ENCODE measurements around the gene AEBP1. TPM values are rescaled to one million over a fixed set of nuclear protein-coding genes. Genes with fewer than 3 reads are reported as not detected.

The AEBP1 gene
- total RNA-seq, 1 donor from 2014 or later: 56.3 TPM

DNA sequence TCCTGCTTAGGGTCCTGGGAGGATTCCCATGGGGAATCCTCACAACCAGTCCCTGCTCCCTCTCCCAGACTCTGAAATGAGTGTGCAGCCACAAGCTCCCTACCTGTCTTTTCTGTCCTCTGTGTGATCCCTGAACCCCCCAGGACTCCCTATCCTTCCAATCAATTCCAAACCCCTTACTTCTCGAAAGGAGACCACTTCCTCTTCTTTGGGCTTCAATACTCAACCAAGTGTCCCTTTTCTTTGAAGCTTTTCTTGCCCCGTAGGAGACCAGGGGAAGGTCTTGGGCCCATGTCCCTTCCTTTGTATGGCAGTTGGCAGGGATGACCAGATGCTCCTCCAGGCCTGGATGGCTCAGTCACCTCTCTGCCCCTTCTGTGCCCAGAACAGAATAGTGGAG, 1.7 kb downstream of the AEBP1 start:
- no peak for DNase-seq

DNA sequence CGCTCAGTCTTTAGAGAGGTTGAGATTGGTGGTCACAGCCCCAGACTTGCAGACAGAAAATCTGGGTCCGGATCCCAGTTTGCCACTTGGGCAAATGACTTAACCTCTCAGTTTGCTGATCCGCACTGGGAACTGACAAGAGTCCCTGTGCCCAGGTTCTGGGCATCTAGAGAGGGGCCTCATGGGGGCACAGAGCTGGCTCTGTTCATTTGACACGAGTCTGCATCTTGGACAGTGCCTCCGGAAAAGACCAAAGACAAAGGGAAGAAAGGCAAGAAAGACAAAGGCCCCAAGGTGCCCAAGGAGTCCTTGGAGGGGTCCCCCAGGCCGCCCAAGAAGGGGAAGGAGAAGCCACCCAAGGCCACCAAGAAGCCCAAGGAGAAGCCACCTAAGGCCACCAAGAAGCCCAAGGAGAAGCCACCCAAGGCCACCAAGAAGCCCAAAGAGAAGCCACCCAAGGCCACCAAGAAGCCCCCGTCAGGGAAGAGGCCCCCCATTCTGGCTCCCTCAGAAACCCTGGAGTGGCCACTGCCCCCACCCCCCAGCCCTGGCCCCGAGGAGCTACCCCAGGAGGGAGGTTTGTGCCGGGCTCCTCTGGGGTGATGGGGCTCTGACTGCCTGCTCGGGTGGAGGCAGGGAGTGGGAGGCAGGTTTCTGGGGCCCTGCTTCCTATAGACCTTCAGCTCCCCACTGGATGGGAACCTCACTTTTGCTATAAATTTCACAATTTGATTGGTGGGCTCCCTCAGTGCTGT, 2.3 kb downstream of the AEBP1 start:
- DNase-seq: no peak

DNA sequence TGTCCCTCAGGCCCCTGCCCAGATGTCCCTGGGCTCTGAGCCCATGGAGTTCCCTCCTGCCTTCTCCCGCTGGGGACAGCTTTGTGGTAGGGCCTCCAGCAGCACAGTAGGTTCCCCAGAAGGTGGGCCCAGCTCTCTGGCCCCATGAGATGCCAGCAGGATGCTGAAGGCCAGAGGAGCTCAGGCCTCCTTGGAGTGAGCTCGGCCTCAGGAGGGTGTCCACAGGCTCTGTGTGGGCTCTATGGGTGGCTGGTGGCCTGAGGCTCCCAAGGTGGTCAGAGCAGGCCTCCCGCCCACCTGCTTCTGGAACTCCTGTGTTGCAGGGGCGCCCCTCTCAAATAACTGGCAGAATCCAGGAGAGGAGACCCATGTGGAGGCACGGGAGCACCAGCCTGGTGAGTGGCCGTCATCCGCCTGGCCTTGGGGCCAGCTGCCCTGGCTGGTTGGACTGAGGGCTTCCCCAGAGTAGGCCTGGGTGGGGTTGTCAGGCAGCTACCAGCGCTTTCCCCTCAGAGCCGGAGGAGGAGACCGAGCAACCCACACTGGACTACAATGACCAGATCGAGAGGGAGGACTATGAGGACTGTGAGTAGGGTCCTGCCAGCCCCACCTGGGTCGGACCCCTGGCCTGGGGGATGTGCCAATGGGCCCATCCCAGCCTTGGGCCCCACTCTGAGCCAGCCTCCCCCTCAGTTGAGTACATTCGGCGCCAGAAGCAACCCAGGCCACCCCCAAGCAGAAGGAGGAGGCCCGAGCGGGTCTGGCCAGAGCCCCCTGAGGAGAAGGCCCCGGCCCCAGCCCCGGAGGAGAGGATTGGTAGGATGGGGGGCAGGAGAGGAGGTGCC, 3.2 kb downstream of the AEBP1 start:
- DNase-seq: no peak

DNA sequence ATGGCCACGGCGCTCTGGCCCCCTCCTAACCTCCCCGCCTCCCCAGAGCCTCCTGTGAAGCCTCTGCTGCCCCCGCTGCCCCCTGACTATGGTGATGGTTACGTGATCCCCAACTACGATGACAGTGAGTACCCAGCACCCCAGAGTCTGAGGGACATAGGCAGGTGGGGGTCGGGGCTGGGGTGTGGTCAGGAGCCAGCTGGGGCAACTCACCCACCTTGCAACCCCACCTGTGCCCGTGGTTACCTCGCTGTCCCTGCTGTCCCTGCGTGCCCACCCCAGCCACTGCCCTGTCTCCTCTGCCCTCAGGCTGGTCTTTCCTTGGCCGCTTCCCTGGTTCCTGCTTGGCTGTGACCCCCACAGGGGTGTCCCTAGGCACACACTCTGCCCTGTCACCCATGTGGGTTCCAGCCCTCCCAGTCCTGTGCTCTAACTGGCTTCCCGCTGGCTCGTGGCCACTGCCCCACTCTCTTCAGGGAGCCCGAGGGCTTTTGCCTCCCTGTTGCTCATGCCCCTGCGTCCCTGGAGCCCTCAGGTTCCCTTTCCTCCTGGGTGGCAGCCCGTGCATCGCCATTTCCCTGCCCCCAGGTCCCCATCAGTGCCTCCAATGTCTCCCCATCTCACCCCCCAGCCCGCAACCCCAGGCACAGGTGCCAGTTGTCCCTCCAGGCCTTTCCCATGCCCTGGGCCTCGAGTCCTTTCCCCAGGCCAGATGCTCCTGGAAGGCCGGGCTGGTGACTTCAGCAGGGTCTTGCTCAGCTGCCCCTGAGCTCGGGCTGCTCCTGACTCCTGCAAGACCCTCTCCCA, 4.0 kb downstream of the AEBP1 start:
- no peak for DNase-seq

GRCh38 chr7:44108768-44109750, 4.9 kb downstream of the AEBP1 start:
- no peak for DNase-seq

- no peak for DNase-seq
These were observed 5.8 kb downstream of the AEBP1 start for GRCh38 chr7:44109991-44110390.

DNA sequence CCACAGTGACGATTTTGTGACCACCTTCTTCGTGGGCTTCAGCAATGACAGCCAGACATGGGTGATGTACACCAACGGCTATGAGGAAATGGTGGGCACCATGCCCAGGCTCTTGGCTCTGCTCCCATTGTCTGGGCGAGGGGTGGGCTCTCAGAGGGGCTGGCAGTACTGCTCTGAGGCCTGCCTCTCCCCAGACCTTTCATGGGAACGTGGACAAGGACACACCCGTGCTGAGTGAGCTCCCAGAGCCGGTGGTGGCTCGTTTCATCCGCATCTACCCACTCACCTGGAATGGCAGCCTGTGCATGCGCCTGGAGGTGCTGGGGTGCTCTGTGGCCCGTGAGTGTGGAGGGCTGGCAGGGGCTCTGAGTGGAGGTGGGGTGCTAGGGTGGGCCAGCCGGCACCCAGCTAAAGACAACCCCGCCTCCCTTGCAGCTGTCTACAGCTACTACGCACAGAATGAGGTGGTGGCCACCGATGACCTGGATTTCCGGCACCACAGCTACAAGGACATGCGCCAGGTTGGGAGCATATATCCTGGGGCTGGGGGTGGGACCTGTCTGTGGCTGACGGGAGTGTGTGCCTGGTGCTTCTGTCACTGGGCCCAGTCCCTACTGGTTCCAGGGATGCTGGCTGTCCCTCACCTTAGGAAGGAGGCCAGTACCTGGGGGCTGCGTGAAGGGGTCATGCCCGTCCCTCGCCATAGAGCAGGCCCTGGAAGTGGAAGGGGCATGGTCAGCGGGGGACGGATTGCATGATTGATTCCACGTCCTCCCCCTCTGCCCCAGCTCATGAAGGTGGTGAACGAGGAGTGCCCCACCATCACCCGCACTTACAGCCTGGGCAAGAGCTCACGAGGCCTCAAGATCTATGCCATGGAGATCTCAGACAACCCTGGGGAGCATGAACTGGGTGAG, 6.8 kb downstream of the AEBP1 start:
- DNase-seq: no peak

GRCh38 chr7:44111761-44112160, 7.6 kb downstream of the AEBP1 start:
- no peak for DNase-seq

- DNase-seq: no peak
These were observed 8.3 kb downstream of the AEBP1 start for GRCh38 chr7:44112231-44112996.

GRCh38 chr7:44112997-44113763, 9.0 kb downstream of the AEBP1 start:
- DNase-seq: no peak

DNA sequence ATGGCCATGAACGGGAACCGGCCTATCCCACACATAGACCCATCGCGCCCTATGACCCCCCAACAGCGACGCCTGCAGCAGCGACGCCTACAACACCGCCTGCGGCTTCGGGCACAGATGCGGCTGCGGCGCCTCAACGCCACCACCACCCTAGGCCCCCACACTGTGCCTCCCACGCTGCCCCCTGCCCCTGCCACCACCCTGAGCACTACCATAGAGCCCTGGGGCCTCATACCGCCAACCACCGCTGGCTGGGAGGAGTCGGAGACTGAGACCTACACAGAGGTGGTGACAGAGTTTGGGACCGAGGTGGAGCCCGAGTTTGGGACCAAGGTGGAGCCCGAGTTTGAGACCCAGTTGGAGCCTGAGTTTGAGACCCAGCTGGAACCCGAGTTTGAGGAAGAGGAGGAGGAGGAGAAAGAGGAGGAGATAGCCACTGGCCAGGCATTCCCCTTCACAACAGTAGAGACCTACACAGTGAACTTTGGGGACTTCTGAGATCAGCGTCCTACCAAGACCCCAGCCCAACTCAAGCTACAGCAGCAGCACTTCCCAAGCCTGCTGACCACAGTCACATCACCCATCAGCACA, 9.7 kb downstream of the AEBP1 start:
- no peak for DNase-seq

- DNase-seq: no peak
These were observed 10.6 kb downstream of the AEBP1 start for GRCh38 chr7:44114586-44115310.

GRCh38 chr7:44116087-44116788, 12.1 kb downstream of the AEBP1 start:
- no peak for DNase-seq

GRCh38 chr7:44116789-44117666, 12.9 kb downstream of the AEBP1 start:
- no peak for DNase-seq

DNA sequence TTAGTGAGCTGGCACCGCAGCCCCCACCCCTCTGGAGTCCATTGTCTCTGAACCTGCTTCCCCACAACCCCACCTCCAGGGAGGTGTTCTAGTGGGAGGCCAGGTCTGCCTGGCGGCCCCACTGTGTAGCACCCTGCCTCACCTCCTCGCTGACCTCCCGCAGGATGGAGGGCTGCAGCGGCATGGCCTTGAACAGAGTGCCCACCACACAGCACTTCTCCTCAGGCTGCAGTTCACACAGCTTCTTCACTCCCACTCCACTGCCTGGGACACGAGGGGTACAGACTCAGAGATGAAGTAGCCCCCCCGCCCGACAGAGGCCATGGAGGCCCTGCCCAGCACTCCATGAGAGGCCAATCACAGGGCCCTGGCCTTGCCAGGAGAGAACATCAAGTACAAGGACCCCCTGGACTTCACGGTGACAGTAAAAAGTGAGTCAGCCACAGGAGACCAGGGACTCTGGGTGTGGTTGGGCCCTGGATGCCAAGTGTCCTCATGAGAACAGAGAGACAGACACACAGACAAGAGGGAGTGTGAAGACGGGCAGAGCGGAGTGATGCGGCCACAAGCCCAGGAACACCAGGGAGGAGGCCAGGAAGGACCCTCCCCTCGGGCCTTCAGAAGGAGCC, 13.8 kb downstream of the AEBP1 start:
- no peak for DNase-seq

Measured in skin of body (tissue), 2 donors.